Embryonic facial prominence (tissue), 1 donor: ENCODE measurements around the gene INKA2.

Source experiments
- DNase-seq: peaks from one replicate; pipeline ENCODE4 v3.0.0-alpha.2; 2016; ENCODE audit errors: extremely low spot score

INKA2 gene

GRCh38 chr1:111733183-111733991 is 5.8 kb downstream of the INKA2 start:
- DNase-seq: no peak

GRCh38 chr1:111732718-111733117 is 6.5 kb downstream of the INKA2 start:
- no peak for DNase-seq

- no peak for DNase-seq
Measured at GRCh38 chr1:111731956-111732355, 7.2 kb downstream of the INKA2 start.

- DNase-seq: no peak
Measured at GRCh38 chr1:111730706-111731105, 8.5 kb downstream of the INKA2 start.

- DNase-seq: no peak
Measured at GRCh38 chr1:111729946-111730681, 9.1 kb downstream of the INKA2 start.

GRCh38 chr1:111729271-111729921 is 9.8 kb downstream of the INKA2 start:
- no peak for DNase-seq

GRCh38 chr1:111727056-111727455 is 12.1 kb downstream of the INKA2 start:
- DNase-seq: no peak

GRCh38 chr1:111725192-111725591 is 14.0 kb downstream of the INKA2 start:
- DNase-seq: no peak

- DNase-seq: no peak
Measured at GRCh38 chr1:111723871-111724270, 15.3 kb downstream of the INKA2 start.

GRCh38 chr1:111723091-111723806 is 15.9 kb downstream of the INKA2 start:
- no peak for DNase-seq

- no peak for DNase-seq
Measured at GRCh38 chr1:111720977-111721786, 18.0 kb downstream of the INKA2 start.

GRCh38 chr1:111720274-111720976 is 18.8 kb downstream of the INKA2 start:
- no peak for DNase-seq

- no peak for DNase-seq
Measured at GRCh38 chr1:111719674-111720132, 19.5 kb downstream of the INKA2 start.

GRCh38 chr1:111719135-111719534 is 20.1 kb downstream of the INKA2 start:
- DNase-seq: no peak

- DNase-seq: no peak
Measured at GRCh38 chr1:111717450-111717849, 21.7 kb downstream of the INKA2 start.

- no peak for DNase-seq
Measured at GRCh38 chr1:111716333-111716732, 22.9 kb downstream of the INKA2 start.

- no peak for DNase-seq
Measured at GRCh38 chr1:111709986-111710385, 29.2 kb downstream of the INKA2 start.

- no peak for DNase-seq
Measured at GRCh38 chr1:111707906-111708305, 31.3 kb downstream of the INKA2 start.

GRCh38 chr1:111706921-111707320 is 32.3 kb downstream of the INKA2 start:
- no peak for DNase-seq

GRCh38 chr1:111705841-111706240 is 33.4 kb downstream of the INKA2 start:
- DNase-seq: no peak
